ENCODE data around the gene METTL9.

The METTL9 gene

GRCh38 chr16:21610766-21611165, 11.4 kb downstream of the METTL9 start:
- no peak for DNase-seq (ENCODE audit: extremely low read depth, insufficient read length)
- H3K4me3 ChIP-seq (replicated peaks; ENCODE audit: low read depth, low read length), result no peak overlapping the region

GRCh38 chr16:21611198-21611555, 11.8 kb downstream of the METTL9 start:
- Histone ChIP-seq H3K27me3 (replicated peaks; ENCODE audit: control insufficient read depth, insufficient read depth, low read length) (no peaks in the 10 kb centered on the region), H3K36me3 (ENCODE audit: control insufficient read depth, insufficient read depth, low read length) (no peaks in the 10 kb centered on the region; the same call in 1 of the 2 replicates), H3K4me3 (replicated peaks; ENCODE audit: low read depth, low read length) (no peak overlapping the region)
- TF ChIP-seq, protein P1, sequence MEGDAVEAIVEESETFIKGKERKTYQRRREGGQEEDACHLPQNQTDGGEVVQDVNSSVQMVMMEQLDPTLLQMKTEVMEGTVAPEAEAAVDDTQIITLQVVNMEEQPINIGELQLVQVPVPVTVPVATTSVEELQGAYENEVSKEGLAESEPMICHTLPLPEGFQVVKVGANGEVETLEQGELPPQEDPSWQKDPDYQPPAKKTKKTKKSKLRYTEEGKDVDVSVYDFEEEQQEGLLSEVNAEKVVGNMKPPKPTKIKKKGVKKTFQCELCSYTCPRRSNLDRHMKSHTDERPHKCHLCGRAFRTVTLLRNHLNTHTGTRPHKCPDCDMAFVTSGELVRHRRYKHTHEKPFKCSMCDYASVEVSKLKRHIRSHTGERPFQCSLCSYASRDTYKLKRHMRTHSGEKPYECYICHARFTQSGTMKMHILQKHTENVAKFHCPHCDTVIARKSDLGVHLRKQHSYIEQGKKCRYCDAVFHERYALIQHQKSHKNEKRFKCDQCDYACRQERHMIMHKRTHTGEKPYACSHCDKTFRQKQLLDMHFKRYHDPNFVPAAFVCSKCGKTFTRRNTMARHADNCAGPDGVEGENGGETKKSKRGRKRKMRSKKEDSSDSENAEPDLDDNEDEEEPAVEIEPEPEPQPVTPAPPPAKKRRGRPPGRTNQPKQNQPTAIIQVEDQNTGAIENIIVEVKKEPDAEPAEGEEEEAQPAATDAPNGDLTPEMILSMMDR (IDR thresholded peaks at IDR 0.05; ENCODE audit: insufficient read depth, low read length, poor library complexity, severe bottlenecking), result no peak
- no peak for DNase-seq (ENCODE audit: extremely low read depth, insufficient read length)

More at GRCh38 chr16:21610766-21611165, 11.4 kb downstream of the METTL9 start:
- H3K36me3 ChIP-seq (ENCODE audit: control insufficient read depth, insufficient read depth, low read length), result no peaks in the 10 kb centered on the region; the same call in 1 of the 2 replicates
- no peaks in the 10 kb centered on the region for H3K27me3 ChIP-seq (replicated peaks; ENCODE audit: control insufficient read depth, insufficient read depth, low read length)
- TF ChIP-seq, protein P1 (IDR thresholded peaks at IDR 0.05; ENCODE audit: insufficient read depth, low read length, poor library complexity, severe bottlenecking), result no peak

DNA sequence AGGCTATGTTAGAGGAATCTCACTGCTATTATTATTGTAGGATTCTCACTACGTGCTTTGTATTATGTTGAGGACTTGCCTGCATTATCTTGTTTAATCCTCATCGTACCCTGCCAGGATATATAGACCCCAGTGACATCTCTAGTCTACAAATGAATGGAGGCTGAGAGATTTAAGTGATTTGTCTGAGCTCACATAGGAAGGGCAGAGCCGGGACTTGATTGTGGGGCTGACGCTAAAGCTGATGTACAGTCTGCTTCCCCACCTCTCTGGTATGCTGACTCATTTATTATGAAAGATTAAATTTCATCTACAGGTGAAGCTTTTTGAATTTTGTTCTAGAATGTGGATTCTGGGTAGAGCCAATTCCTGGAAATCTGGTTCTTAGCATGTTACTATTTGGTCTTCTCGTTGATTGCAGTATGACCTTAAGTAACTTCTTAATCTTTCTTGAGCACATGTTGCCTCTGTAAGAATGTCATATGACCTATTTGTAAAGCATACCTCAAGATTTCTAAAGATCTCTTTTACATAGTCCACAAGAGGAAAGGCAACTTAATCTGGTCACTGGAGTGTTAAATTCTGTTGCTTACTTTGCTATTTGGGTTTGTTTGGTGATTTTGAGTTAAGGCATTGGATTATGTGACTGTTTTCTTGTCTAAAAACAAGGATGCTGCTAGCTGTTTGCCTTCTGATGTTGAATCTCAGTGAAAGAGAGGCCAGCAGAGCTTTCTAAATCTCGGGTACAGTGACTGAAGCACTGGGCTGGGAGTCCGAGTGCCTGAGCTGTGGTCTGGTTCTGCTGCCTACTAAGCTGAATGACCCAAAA, 12.4 kb downstream of the METTL9 start:
- TF ChIP-seq, protein P1 (IDR thresholded peaks at IDR 0.05; ENCODE audit: insufficient read depth, low read length, poor library complexity, severe bottlenecking), result no peak
- no peak overlapping the region for H3K4me3 ChIP-seq (replicated peaks; ENCODE audit: low read depth, low read length)
- no peak for DNase-seq (ENCODE audit: extremely low read depth, insufficient read length)
- no peaks in the 10 kb centered on the region; the same call in 1 of the 2 replicates for H3K36me3 ChIP-seq (ENCODE audit: control insufficient read depth, insufficient read depth, low read length)
- no peaks in the 10 kb centered on the region for H3K27me3 ChIP-seq (replicated peaks; ENCODE audit: control insufficient read depth, insufficient read depth, low read length)

DNA sequence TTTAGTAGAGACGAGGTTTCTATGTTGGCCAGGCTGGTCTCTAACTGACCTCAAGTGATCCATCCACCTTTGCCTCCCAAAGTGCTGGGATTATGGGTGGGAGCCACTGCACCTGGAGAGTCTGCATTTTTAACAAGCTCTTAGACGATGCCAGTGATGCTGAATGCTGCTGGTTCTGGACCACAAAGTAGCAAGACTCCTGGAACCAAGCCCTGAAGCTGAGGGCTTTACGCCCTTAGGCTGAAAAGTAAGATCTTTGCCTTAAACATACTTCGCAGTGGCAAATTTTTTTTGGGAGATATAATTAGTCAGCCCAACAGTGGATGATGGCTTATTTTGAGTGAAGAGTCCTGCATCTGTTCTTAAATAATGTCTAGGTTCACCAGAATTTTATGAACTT, 14.0 kb downstream of the METTL9 start:
- Histone ChIP-seq H3K36me3 (ENCODE audit: control insufficient read depth, insufficient read depth, low read length) (no peaks in the 10 kb centered on the region; the same call in 1 of the 2 replicates), H3K27me3 (replicated peaks; ENCODE audit: control insufficient read depth, insufficient read depth, low read length) (no peaks in the 10 kb centered on the region), H3K4me3 (replicated peaks; ENCODE audit: low read depth, low read length) (no peak overlapping the region)
- DNase-seq (ENCODE audit: extremely low read depth, insufficient read length), result no peak
- TF ChIP-seq, protein P1 (IDR thresholded peaks at IDR 0.05; ENCODE audit: insufficient read depth, low read length, poor library complexity, severe bottlenecking), result no peak

DNA sequence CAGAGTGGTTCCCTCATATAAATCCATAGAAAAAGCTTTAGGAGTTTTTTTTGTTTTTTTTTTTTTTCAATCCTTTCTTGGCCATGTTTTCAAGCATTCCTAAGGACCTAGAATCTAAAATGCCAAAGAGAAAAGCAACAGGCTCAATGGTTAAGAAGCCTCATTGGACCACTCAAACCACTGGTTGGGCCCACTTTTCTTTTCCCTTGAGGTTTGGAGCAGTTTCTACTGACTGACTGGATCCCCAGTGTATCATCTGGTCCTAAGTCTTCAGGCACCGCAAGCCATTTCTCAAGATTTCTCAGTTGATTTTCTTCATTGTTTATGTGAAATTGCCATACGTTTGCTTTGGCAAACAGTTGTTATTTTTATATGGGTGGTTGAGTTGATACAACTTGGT, 14.4 kb downstream of the METTL9 start:
- Histone ChIP-seq H3K27me3 (replicated peaks; ENCODE audit: control insufficient read depth, insufficient read depth, low read length) (no peaks in the 10 kb centered on the region), H3K4me3 (replicated peaks; ENCODE audit: low read depth, low read length) (no peak overlapping the region), H3K36me3 (ENCODE audit: control insufficient read depth, insufficient read depth, low read length) (no peaks in the 10 kb centered on the region; the same call in 1 of the 2 replicates)
- no peak for DNase-seq (ENCODE audit: extremely low read depth, insufficient read length)
- TF ChIP-seq, protein P1 (IDR thresholded peaks at IDR 0.05; ENCODE audit: insufficient read depth, low read length, poor library complexity, severe bottlenecking), result no peak

Data from GM06990 (cell line).